ENCODE results near the gene ZMIZ2. TPM values are rescaled to one million over a fixed set of nuclear protein-coding genes. Genes with fewer than 3 reads are reported as not detected.

Gene ZMIZ2
- total RNA-seq, 1 donor from 2014 or later: 53.0 TPM

DNA sequence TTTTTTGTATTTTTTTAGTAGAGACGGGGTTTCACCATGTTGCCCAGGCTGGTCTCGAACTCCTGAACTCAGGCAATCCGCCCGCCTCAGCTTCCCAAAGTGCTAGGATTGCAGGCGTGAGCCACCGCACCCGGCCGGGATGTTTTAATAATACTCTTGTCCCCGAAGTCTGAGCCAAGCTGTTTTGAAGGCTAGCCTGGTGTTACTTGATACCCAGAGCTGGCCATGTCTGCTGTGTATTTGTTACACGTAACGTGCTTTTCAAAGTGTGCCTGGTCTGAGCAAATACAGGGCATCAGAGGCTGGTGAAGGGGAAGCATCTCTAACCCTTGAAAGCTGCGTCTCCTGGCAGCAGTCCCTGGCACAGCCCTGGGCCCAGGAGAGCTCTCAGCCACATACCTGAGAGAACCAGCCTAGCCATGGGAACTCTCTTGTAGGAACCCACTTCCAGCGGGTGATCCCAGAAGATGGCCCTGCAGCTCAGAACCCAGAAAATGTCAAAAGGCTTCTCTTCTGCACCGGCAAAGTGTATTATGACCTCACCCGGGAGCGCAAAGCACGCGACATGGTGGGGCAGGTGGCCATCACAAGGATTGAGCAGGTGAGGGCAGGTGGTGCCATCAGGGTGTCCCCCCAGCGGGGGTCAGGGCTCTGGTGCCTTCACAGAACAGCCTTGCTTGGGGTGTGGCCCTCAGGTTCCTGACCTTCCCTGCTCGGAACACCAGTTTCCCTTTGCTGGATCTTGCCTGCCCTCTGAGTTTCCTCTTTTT, 41.7 kb upstream of the ZMIZ2 start:
- Histone ChIP-seq H3K27me3 (ENCODE audit: control insufficient read depth, insufficient read depth, low read length) (no peaks in the 10 kb centered on the region), H3K36me3 (ENCODE audit: control insufficient read depth, insufficient read depth, low read length) (peaks cover 7% of the 10 kb centered on the region), H3K4me3 (ENCODE audit: low read depth, low read length) (no peak overlapping the region)
- no peak for DNase-seq (ENCODE audit: low read depth)
- TF ChIP-seq, protein P1, sequence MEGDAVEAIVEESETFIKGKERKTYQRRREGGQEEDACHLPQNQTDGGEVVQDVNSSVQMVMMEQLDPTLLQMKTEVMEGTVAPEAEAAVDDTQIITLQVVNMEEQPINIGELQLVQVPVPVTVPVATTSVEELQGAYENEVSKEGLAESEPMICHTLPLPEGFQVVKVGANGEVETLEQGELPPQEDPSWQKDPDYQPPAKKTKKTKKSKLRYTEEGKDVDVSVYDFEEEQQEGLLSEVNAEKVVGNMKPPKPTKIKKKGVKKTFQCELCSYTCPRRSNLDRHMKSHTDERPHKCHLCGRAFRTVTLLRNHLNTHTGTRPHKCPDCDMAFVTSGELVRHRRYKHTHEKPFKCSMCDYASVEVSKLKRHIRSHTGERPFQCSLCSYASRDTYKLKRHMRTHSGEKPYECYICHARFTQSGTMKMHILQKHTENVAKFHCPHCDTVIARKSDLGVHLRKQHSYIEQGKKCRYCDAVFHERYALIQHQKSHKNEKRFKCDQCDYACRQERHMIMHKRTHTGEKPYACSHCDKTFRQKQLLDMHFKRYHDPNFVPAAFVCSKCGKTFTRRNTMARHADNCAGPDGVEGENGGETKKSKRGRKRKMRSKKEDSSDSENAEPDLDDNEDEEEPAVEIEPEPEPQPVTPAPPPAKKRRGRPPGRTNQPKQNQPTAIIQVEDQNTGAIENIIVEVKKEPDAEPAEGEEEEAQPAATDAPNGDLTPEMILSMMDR (IDR thresholded peaks at IDR 0.05; ENCODE audit: insufficient read depth, low read length, poor library complexity, severe bottlenecking): no peak

DNA sequence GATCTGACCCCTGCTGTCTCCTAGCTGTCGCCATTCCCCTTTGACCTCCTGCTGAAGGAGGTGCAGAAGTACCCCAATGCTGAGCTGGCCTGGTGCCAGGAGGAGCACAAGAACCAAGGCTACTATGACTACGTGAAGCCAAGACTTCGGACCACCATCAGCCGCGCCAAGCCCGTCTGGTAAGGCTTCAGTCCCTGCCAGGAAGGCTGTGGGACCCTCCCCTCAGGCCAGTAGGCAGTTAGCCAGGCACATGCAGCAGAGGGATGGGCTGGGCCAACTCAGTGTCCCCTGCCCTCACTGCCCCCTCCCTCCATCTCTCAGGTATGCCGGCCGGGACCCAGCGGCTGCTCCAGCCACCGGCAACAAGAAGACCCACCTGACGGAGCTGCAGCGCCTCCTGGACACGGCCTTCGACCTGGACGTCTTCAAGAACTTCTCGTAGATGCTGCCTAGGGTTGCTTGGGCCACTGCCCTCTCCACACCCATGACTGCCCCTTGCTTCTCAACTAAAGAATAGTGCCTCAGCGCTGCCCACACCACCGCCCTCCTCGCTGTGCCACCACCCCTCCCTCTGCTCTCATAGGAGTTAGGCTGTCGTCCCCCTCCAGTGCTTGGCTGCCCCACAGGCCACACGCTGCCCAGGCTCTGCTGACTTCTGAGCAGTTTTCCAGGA, 41.0 kb upstream of the ZMIZ2 start:
- Histone ChIP-seq H3K36me3 (ENCODE audit: control insufficient read depth, insufficient read depth, low read length) (peaks cover 4% of the 10 kb centered on the region), H3K4me3 (ENCODE audit: low read depth, low read length) (no peak overlapping the region), H3K27me3 (ENCODE audit: control insufficient read depth, insufficient read depth, low read length) (no peaks in the 10 kb centered on the region)
- TF ChIP-seq, protein P1 (IDR thresholded peaks at IDR 0.05; ENCODE audit: insufficient read depth, low read length, poor library complexity, severe bottlenecking): no peak
- DNase-seq (ENCODE audit: low read depth): no peak

DNA sequence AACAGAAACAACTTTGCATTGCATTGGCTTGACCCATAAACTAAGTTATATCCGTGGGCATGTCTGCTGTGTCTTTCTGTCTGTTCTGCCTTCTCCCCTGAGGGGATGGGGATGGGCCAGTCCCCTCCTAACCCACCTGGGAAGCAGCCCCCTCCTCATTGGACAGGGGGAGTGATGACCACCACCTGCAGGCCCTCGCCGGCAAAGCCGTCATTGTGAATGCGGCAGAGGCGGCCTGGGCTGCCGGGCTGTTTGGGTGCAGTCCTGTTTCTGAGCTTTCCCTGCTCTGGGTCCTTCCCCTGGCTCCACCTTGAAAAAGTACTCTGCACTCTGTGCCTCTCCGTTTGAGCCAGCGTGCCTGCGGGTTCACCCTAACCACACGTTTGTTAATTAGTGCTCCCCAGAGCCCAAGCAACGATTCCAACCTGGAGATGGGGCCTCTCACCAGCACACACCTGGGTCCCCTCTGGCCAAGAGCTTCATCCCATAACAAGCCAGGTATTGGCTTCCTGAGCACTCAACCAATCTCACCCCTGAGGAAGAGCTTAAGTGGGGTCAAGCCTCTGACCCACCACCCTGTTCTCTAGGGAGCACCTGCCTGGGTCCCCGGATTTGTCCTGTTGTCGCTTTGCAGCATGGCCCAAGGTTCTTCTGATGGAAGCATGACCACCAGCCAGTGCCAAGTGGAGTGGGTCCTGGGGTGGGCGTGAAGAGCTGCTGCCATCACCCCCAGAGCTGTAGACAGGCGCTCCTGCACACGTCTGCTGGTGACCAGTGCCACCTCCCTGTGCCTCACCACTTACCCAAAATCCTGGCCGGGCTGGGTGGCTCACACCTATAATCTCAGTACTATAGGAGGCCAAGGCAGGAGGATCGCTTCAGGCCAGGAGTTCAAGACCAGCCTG, 39.4 kb upstream of the ZMIZ2 start:
- no peak for DNase-seq (ENCODE audit: low read depth)
- Histone ChIP-seq H3K36me3 (ENCODE audit: control insufficient read depth, insufficient read depth, low read length) (peaks cover 4% of the 10 kb centered on the region), H3K4me3 (ENCODE audit: low read depth, low read length) (no peak overlapping the region), H3K27me3 (ENCODE audit: control insufficient read depth, insufficient read depth, low read length) (no peaks in the 10 kb centered on the region)
- TF ChIP-seq, protein P1 (IDR thresholded peaks at IDR 0.05; ENCODE audit: insufficient read depth, low read length, poor library complexity, severe bottlenecking): no peak

DNA sequence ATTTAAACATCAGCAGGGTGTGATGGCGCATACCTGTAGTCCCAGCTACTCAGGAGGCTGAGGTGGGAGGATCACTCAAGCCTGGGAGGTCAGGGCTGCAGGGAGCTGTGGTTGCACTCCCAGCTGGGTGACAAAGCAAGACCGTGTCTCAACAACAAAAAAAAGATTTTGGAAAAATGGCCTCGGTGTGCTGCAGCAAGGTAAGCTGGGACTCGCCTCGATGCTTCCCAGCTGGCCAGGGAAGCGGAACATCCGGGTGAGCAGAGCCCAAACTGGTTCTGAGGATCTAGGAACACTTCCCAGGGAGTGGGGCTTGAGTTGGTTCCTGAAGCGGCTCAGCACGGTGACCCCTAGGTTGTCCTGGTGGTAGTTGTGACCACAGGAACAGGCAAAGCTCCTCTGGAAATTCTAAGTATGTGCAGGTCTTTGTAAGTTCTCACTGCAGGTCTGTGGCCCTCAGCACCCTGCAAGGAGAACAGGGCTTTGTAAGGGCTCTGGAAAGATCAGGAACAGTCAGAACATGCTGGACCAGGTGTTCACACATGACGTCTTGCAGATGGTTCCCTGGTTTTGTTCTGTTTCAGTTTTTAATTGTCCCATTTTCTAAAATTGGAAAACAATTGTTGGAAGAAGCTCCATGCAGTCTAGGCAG, 38.6 kb upstream of the ZMIZ2 start:
- Histone ChIP-seq H3K27me3 (ENCODE audit: control insufficient read depth, insufficient read depth, low read length) (no peaks in the 10 kb centered on the region), H3K4me3 (ENCODE audit: low read depth, low read length) (no peak overlapping the region), H3K36me3 (ENCODE audit: control insufficient read depth, insufficient read depth, low read length) (peaks cover 4% of the 10 kb centered on the region)
- no peak for DNase-seq (ENCODE audit: low read depth)
- TF ChIP-seq, protein P1 (IDR thresholded peaks at IDR 0.05; ENCODE audit: insufficient read depth, low read length, poor library complexity, severe bottlenecking): no peak

DNA sequence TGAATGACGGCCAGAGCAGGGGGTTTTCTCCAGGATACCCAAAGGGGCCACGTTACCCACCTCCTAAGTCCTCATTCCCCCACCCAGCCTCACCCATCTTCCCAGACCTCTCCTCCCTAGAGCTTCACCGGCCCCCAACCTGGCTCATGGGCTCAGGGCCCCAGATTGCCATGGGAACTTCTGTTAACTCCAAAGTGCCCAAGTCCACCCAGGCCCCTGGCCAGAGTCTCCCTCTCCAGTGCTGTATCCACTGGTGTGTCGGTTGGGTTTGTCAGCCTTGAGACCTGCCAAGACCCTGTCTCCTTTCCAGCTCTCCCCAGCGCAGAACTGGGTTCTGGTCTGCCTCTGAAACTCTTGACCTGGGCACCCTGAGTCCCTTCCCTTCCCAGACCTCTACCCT, 37.1 kb upstream of the ZMIZ2 start:
- DNase-seq (ENCODE audit: low read depth): no peak
- H3K36me3 ChIP-seq (ENCODE audit: control insufficient read depth, insufficient read depth, low read length): peaks cover 4% of the 10 kb centered on the region
- no peak overlapping the region for H3K4me3 ChIP-seq (ENCODE audit: low read depth, low read length)
- TF ChIP-seq, protein P1 (IDR thresholded peaks at IDR 0.05; ENCODE audit: insufficient read depth, low read length, poor library complexity, severe bottlenecking): no peak
- H3K27me3 ChIP-seq (ENCODE audit: control insufficient read depth, insufficient read depth, low read length): no peaks in the 10 kb centered on the region
